CD14-positive monocyte (primary cell): ENCODE data around the gene RBM46. TPM values are rescaled to one million over a fixed set of nuclear protein-coding genes. Genes with fewer than 3 reads are reported as not detected.

ENCODE experiments used
- DNase-seq, 3 donors: peaks; one replicate each; pipeline ENCODE4 v3.0.0-alpha.2; 2011 to 2022
- H2AFZ ChIP-seq: 2 replicates; pipeline ENCODE4 v1.6.0; 2012; ENCODE audit warnings: mild to moderate bottlenecking, low read depth, low read length, inconsistent platforms; ENCODE audit not compliant: insufficient read depth, poor library complexity, severe bottlenecking
- H3K27ac ChIP-seq, 2 donors: 1 replicate in 1 of 2; 2 replicates in 1 of 2; pipeline ENCODE4 v1.5.1; 2012 to 2013; ENCODE audit warnings: low read length in 2 of 2, control low read depth in 1 of 2, inconsistent platforms in 1 of 2, low read depth in 1 of 2, mild to moderate bottlenecking in 1 of 2
- H3K27me3 ChIP-seq, 2 donors: one replicate each; pipeline versions ENCODE4 v1.6.0 to v1.6.1; 2011 to 2013; ENCODE audit warnings: low read length in 2 of 2; ENCODE audit not compliant: control insufficient read depth in 2 of 2, insufficient read depth in 2 of 2
- H3K36me3 ChIP-seq, 2 donors: replicated peaks in 1 of 2; 1 replicate in 1 of 2; 2 replicates in 1 of 2; pipeline versions ENCODE4 v1.5.1 to v1.6.1; 2012 to 2013; ENCODE audit warnings: low read length in 2 of 2, control low read depth in 1 of 2, inconsistent platforms in 1 of 2, mild to moderate bottlenecking in 1 of 2; ENCODE audit not compliant: insufficient read depth in 2 of 2, control insufficient read depth in 1 of 2
- H3K4me1 ChIP-seq, 2 donors: 1 replicate in 1 of 2; 2 replicates in 1 of 2; pipeline versions ENCODE4 v1.5.1 to v1.6.1; 2012 to 2013; ENCODE audit warnings: low read length in 2 of 2, control low read depth in 1 of 2, inconsistent platforms in 1 of 2, mild to moderate bottlenecking in 1 of 2, moderate library complexity in 1 of 2; ENCODE audit not compliant: insufficient read depth in 2 of 2, control insufficient read depth in 1 of 2
- H3K4me2 ChIP-seq: replicated peaks from 2 replicates; pipeline ENCODE3; 2012; ENCODE audit warnings: low read length, moderate library complexity, mild to moderate bottlenecking; ENCODE audit not compliant: poor library complexity, severe bottlenecking; ENCODE audit errors: extremely low read depth
- H3K4me3 ChIP-seq, 3 experiments: fragments of 200-600 bp in 1 of 3; sonication (generic) in 1 of 3; replicated peaks in 1 of 3; 1 replicate in 2 of 3; 2 replicates in 1 of 3; pipeline ENCODE4 v1.5.1; 2011 to 2013; ENCODE audit warnings: low read length in 3 of 3, mild to moderate bottlenecking in 3 of 3, control low read depth in 2 of 3, low read depth in 2 of 3, inconsistent platforms in 1 of 3, moderate library complexity in 1 of 3
- H3K79me2 ChIP-seq: 2 replicates; pipeline ENCODE4 v1.6.0; 2012; ENCODE audit warnings: mild to moderate bottlenecking, control low read depth, inconsistent platforms, low read length, moderate library complexity; ENCODE audit not compliant: insufficient read depth
- H3K9ac ChIP-seq: 2 replicates; pipeline ENCODE4 v1.6.0; 2017; ENCODE audit warnings: low read length, mild to moderate bottlenecking; ENCODE audit not compliant: insufficient read depth, poor library complexity, severe bottlenecking
- H3K9me3 ChIP-seq, 2 donors: replicated peaks in 1 of 2; 1 replicate in 1 of 2; 2 replicates in 1 of 2; pipeline versions ENCODE4 v1.5.1 to v1.6.1; 2012 to 2013; ENCODE audit warnings: low read length in 2 of 2, control low read depth in 1 of 2; ENCODE audit not compliant: control insufficient read depth in 1 of 2, insufficient read depth in 1 of 2
- H4K20me1 ChIP-seq: 2 replicates; pipeline ENCODE4 v1.6.0; 2012; ENCODE audit warnings: mild to moderate bottlenecking, low read length, control low read depth, moderate library complexity; ENCODE audit not compliant: insufficient read depth
- H3K27ac Mint-ChIP-seq, 7 donors: one replicate each; pipeline ENCODE4 v1.8.0; 2020; ENCODE audit warnings: mild to moderate bottlenecking in 7 of 7, mixed read lengths in 7 of 7, moderate library complexity in 6 of 7, inconsistent platforms in 2 of 7
- H3K27me3 Mint-ChIP-seq, 3 donors: one replicate each; pipeline ENCODE4 v1.8.0; 2021 to 2022; ENCODE audit warnings: low read depth in 3 of 3, mild to moderate bottlenecking in 3 of 3, mixed read lengths in 3 of 3, moderate library complexity in 3 of 3, inconsistent platforms in 1 of 3
- H3K36me3 Mint-ChIP-seq, 2 donors: one replicate each; pipeline ENCODE4 v1.8.0; 2020; ENCODE audit warnings: mixed read lengths in 2 of 2, inconsistent platforms in 1 of 2, mild to moderate bottlenecking in 1 of 2
- H3K4me1 Mint-ChIP-seq: one replicate; pipeline ENCODE4 v1.8.0; 2020; ENCODE audit warnings: mild to moderate bottlenecking, mixed read lengths
- H3K4me3 Mint-ChIP-seq, 2 donors: one replicate each; pipeline ENCODE4 v1.8.0; 2020; ENCODE audit warnings: mild to moderate bottlenecking in 2 of 2, mixed read lengths in 2 of 2, moderate library complexity in 1 of 2
- H3K9me3 Mint-ChIP-seq, 7 donors: one replicate each; pipeline ENCODE4 v1.8.0; 2020 to 2022; ENCODE audit warnings: mixed read lengths in 7 of 7, mild to moderate bottlenecking in 6 of 7, moderate library complexity in 6 of 7, inconsistent platforms in 2 of 7
- CTCF ChIP-seq: fragments of 200-600 bp; IDR thresholded peaks from one replicate; pipeline ENCODE4 v1.8.0; 2022; ENCODE audit warnings: antibody characterized with exemption, mild to moderate bottlenecking
- WGBS: methylation state at CpG from one replicate; pipeline ENCODE4 v1.1.5; 2013; ENCODE audit warnings: missing lambda C conversion rate; ENCODE audit not compliant: insufficient coverage; 5-methylcytosine and 5-hydroxymethylcytosine counted together
- intact Hi-C, 2 donors: fragments of 100-400 bp; cut with micrococcal nuclease; formaldehyde crosslinking; loops; one replicate each; pipeline versions ENCODE4 v1.15.0 to v1.15.1; 2023
- polyA plus RNA-seq, 3 donors: library from polyadenylated mRNA; depleted of rRNA in 1 of 3; unstranded in 2 of 3; stranded (reverse) in 1 of 3; fragments of 300-500 nt in 2 of 3; fragments of >200 nt in 1 of 3; fragmentation: Illumina TruSeq in 2 of 3; gene quantifications; 1 replicate in 2 of 3; 2 replicates in 1 of 3; pipeline ENCODE4 v1.2.3, GENCODE V29; 2012 to 2021

Gene RBM46
- polyA plus RNA-seq, 3 donors = 0.04 TPM; not detected in 2

DNA sequence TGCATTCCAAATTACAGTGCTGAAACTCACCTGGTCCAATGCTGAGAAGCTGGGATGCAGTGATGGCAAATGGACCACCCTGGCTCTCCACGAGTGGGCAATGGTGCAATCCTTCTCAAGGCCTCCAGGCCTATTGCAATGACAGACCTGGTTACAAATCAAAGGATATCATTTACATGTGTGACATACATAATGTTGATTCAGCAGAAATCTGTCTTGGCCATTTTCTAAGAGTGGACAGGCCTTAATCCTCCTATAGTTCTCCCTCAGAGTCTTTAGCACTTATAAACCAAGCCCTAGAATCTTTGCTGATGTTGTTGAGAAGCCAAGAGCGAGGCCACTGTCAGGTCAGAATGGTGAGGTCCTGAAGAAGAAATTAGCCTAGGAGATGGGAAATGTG is 20.2 kb upstream of the RBM46 start:
- no peaks in the 10 kb centered on the region for H3K9me3 ChIP-seq
- Mint-ChIP-seq H3K4me3 (no peak overlapping the region), H3K4me1 (no peaks in the 10 kb centered on the region), H3K9me3 (peaks cover 0 to 1% (median 0%) of the 10 kb centered on the region in 7 donors), H3K36me3 (no peaks in the 10 kb centered on the region), H3K27me3 (peaks cover 3 to 5% (median 3%) of the 10 kb centered on the region in 3 donors), H3K27ac (peak overlapping the region in 1 of 7 donors; percentile 11)
- intact Hi-C loops = no loop called here
- H3K27ac ChIP-seq = no peak overlapping the region
- TF ChIP-seq CTCF = no peak
- DNase-seq = no peak
- no peaks in the 10 kb centered on the region for H3K27me3 ChIP-seq
- WGBS = 71% methylated on average over 1 of the region's 2 CpGs
- H3K36me3 ChIP-seq = no peaks in the 10 kb centered on the region
- no peak overlapping the region for H3K4me2 ChIP-seq
- H4K20me1 ChIP-seq = no peaks in the 10 kb centered on the region
- H2AFZ ChIP-seq = no peak overlapping the region
- no peak overlapping the region for H3K4me3 ChIP-seq
- H3K79me2 ChIP-seq = no peaks in the 10 kb centered on the region
- no peak overlapping the region for H3K9ac ChIP-seq
- H3K4me1 ChIP-seq = no peaks in the 10 kb centered on the region

DNA sequence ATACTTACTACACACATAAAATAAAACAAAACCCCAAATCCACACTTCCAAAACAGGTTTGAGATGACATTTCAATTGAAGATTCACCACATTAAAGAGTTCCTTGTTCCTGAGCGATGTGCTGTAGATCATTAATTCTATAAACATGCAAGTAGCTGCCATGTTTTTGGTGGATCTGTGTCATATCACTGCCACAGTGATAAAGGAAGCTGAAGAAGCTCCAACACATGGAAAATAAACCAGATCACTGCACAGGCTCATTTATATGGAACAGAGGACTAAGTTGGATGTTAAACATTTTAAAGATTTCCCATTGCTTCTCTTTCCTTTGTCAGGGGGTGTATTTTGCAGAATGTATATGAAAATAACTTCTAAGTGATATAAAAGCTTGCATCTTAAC is 2.8 kb upstream of the RBM46 start:
- H3K4me3 ChIP-seq = no peak overlapping the region
- DNase-seq = no peak
- no peak for TF ChIP-seq CTCF
- H3K27me3 Mint-ChIP-seq = peaks cover 7 to 21% (median 12%) of the 10 kb centered on the region in 3 donors
- no peak overlapping the region for H3K4me2 ChIP-seq
- intact Hi-C loops = no loop called here
- H3K27me3 ChIP-seq = no peaks in the 10 kb centered on the region
- H2AFZ ChIP-seq = no peak overlapping the region
- H3K36me3 ChIP-seq = no peaks in the 10 kb centered on the region
- H4K20me1 ChIP-seq = no peaks in the 10 kb centered on the region
- H3K9me3 ChIP-seq = peaks cover 0 to 6% of the 10 kb centered on the region in 2 donors
- H3K4me1 Mint-ChIP-seq = no peaks in the 10 kb centered on the region
- H3K9me3 Mint-ChIP-seq = peaks cover 2 to 8% (median 4%) of the 10 kb centered on the region in 7 donors
- H3K9ac ChIP-seq = no peak overlapping the region
- H3K4me3 Mint-ChIP-seq = no peak overlapping the region
- no peaks in the 10 kb centered on the region for H3K36me3 Mint-ChIP-seq
- no peak overlapping the region for H3K27ac Mint-ChIP-seq
- no peaks in the 10 kb centered on the region for H3K79me2 ChIP-seq
- WGBS = no CpG with 5 or more reads among the region's 1 CpG
- no peak overlapping the region for H3K27ac ChIP-seq
- no peaks in the 10 kb centered on the region for H3K4me1 ChIP-seq
